GDM1 (cell line): ENCODE data around the gene AMBRA1.
A peak's percentile ranks its signal among the peaks of the same experiment; 100 is the strongest.
"Not testable (repeated sequence)": the region's sequence is repeated elsewhere in the genome, so short reads cannot be mapped to it uniquely, and the experiment has no call there.

Experiments
- DNase-seq: peaks from one replicate; lab custom pipeline; 2025; lab: John Stamatoyannopoulos, UW

Gene AMBRA1

GRCh38 chr11:46381819-46382645, 211.8 kb downstream of the AMBRA1 start:
- no peak for DNase-seq

- no peak for DNase-seq
Observed at GRCh38 chr11:46381048-46381818, 212.6 kb downstream of the AMBRA1 start, which contains the start of gene MDK. Gene MDK, plus strand, starts transcription at chr11:46381669. Its CDS starts 389 bp downstream, at chr11:46382058.

GRCh38 chr11:46380340-46381047, 213.3 kb downstream of the AMBRA1 start:
- DNase-seq: no peak

GRCh38 chr11:46379482-46380293, 214.1 kb downstream of the AMBRA1 start:
- DNase-seq: not testable (repeated sequence)

GRCh38 chr11:46378811-46379481, 214.9 kb downstream of the AMBRA1 start:
- no peak for DNase-seq

GRCh38 chr11:46378296-46378695, 215.5 kb downstream of the AMBRA1 start:
- DNase-seq: no peak

GRCh38 chr11:46377831-46378230, 216.0 kb downstream of the AMBRA1 start:
- no peak for DNase-seq

- no peak for DNase-seq
Observed at GRCh38 chr11:46377290-46377689, 216.5 kb downstream of the AMBRA1 start.

- DNase-seq: no peak
Observed at GRCh38 chr11:46376258-46377050, 217.4 kb downstream of the AMBRA1 start.

- DNase-seq: no peak
Observed at GRCh38 chr11:46375392-46376101, 218.3 kb downstream of the AMBRA1 start.

- DNase-seq: no peak
Observed at GRCh38 chr11:46374815-46375214, 219.0 kb downstream of the AMBRA1 start.

GRCh38 chr11:46373787-46374740, 219.8 kb downstream of the AMBRA1 start:
- DNase-seq: no peak

- not testable (repeated sequence) for DNase-seq
Observed at GRCh38 chr11:46372501-46372900, 221.3 kb downstream of the AMBRA1 start.

GRCh38 chr11:46372086-46372485, 221.7 kb downstream of the AMBRA1 start:
- no peak for DNase-seq

GRCh38 chr11:46371262-46371661, 222.6 kb downstream of the AMBRA1 start:
- not testable (repeated sequence) for DNase-seq

GRCh38 chr11:46370253-46370652, 223.6 kb downstream of the AMBRA1 start:
- no peak for DNase-seq

GRCh38 chr11:46369458-46370152, 224.2 kb downstream of the AMBRA1 start:
- peak; percentile 30 for DNase-seq

GRCh38 chr11:46367916-46368267, 225.9 kb downstream of the AMBRA1 start:
- DNase-seq: no peak
